NK-92 (cell line): ENCODE data around the gene MS4A4A.
"Not testable (repeated sequence)": the region's sequence is repeated elsewhere in the genome, so short reads cannot be mapped to it uniquely, and the experiment has no call there.

Experiments
- DNase-seq: peaks from one replicate; lab custom pipeline; 2025; ENCODE audit not compliant: unreplicated experiment; lab: John Stamatoyannopoulos, UW

Gene MS4A4A

GRCh38 chr11:60280412-60280811 is at the start of gene MS4A4A:
MS4A4A (plus strand) TSS chr11:60280666; CDS start chr11:60280676, 10 bp downstream.
- DNase-seq: no peak

GRCh38 chr11:60230681-60231080 is 49.8 kb upstream of the MS4A4A start:
- no peak for DNase-seq

- DNase-seq: no peak
Measured at GRCh38 chr11:60235321-60235720, 45.1 kb upstream of the MS4A4A start.

GRCh38 chr11:60240662-60241061 is 39.8 kb upstream of the MS4A4A start:
- no peak for DNase-seq

- DNase-seq: no peak
Measured at GRCh38 chr11:60241786-60242185, 38.7 kb upstream of the MS4A4A start.

- no peak for DNase-seq
Measured at GRCh38 chr11:60242740-60243239, 37.7 kb upstream of the MS4A4A start, which contains the start of gene MS4A4E. MS4A4E (minus strand) TSS chr11:60243137; CDS start chr11:60230055, 13,082 bp downstream.

- no peak for DNase-seq
Measured at GRCh38 chr11:60251485-60252212, 28.8 kb upstream of the MS4A4A start.

- no peak for DNase-seq
Measured at GRCh38 chr11:60252213-60253108, 28.0 kb upstream of the MS4A4A start.

- no peak for DNase-seq
Measured at GRCh38 chr11:60257956-60258722, 22.3 kb upstream of the MS4A4A start.

GRCh38 chr11:60261014-60261413 is 19.5 kb upstream of the MS4A4A start:
- no peak for DNase-seq

GRCh38 chr11:60263402-60263801 is 17.1 kb upstream of the MS4A4A start:
- DNase-seq: no peak

- DNase-seq: no peak
Measured at GRCh38 chr11:60264644-60265043, 15.8 kb upstream of the MS4A4A start.

- no peak for DNase-seq
Measured at GRCh38 chr11:60265373-60266214, 14.9 kb upstream of the MS4A4A start.

- no peak for DNase-seq
Measured at GRCh38 chr11:60274416-60274815, 6.0 kb upstream of the MS4A4A start.

GRCh38 chr11:60281485-60281884 is 1.0 kb downstream of the MS4A4A start:
- no peak for DNase-seq

- no peak for DNase-seq
Measured at GRCh38 chr11:60282286-60282685, 1.8 kb downstream of the MS4A4A start.

GRCh38 chr11:60285411-60286126 is 5.1 kb downstream of the MS4A4A start:
- not testable (repeated sequence) for DNase-seq

GRCh38 chr11:60288531-60288930 is 8.1 kb downstream of the MS4A4A start:
- no peak for DNase-seq

- no peak for DNase-seq
Measured at GRCh38 chr11:60292145-60292544, 11.7 kb downstream of the MS4A4A start.

GRCh38 chr11:60301178-60301577 is 20.7 kb downstream of the MS4A4A start:
- no peak for DNase-seq
